Activated CD4-positive, CD25-positive, alpha-beta regulatory T cell (primary cell): ENCODE data around the gene BMP2K.

Experiments used
- DNase-seq, 4 experiments: peaks; one replicate each; lab custom pipeline; 2025; lab: John Stamatoyannopoulos, UW

Gene BMP2K

DNA sequence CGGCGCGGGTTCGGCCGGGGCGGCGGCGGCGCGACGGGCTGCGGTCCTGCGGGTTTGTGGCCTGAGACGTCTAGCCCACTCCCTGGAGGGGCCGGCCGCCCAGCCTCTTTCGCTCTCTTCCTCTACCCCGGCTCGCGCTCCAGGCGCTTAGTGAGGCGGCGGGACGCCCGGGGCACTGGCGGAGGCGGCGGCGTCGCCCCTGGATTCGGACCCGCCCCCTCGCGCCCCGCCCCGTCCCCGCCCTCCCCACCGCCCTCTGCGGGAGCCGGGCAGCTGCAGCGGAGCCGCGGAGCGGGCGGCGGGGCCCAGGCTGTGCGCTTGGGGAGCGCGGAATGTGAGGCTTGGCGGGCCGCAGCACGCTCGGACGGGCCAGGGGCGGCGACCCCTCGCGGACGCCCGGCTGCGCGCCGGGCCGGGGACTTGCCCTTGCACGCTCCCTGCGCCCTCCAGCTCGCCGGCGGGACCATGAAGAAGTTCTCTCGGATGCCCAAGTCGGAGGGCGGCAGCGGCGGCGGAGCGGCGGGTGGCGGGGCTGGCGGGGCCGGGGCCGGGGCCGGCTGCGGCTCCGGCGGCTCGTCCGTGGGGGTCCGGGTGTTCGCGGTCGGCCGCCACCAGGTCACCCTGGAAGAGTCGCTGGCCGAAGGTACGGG, at the start of gene BMP2K:
TSS of gene BMP2K (plus strand) at position 272 of the 650 bp plus-strand sequence. CDS start at position 466, 194 bp downstream.
- peak; percentile 74 to 81 (median 76) for DNase-seq

DNA sequence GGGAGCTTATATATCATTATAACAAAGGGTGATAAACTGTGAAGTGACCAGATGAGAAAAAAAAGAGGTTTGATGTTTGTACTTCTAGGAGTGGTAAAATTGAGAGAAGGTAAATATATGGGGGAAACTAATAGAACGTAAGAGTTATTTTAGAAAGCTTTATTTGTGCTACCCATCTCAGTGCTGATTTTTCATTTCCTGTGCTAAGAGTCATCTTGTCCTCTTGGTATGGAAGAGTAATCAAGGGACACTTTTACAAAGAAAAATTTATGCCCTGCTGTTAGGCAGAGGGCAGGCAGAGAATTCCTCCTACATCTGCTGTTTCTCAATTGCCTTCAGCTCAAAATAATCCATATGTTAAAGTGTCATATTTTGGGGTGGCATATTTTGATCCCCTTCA, 49.6 kb upstream of the BMP2K start:
- no peak for DNase-seq

GRCh38 chr4:78732332-78733104, 43.6 kb upstream of the BMP2K start:
- no peak for DNase-seq

DNA sequence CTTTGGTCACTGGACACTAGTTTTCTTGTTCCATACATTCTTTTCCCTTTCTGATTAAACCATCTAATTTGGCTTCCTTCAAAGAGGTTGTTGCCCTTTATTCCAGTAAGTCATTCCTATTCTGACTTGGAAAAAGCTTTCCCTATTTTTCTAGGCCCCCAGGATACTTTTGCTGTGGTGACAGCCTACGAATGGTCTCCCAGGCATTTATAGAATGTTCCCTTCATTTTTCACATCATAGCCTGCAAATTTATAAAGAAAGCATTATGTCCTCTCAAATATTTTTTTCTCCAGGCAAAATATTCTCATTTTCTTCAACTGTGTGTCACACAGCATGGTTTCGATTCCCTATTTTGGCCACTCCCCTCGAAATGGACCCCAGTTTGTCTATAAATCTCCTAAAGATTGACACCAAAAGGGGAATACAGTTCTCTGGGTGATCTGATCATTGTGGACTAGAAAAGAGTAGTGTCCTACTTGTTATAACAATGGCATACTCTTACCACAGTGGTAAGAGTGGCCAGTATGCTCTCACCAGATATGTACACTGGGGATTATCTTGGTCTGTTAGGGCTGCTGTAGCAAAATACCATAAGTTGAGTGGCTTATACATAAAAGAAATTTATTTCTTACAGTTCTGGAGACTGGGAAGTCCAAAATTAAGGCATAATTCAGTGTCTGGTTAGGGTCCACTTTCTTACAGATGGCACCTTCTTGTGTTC, 41.5 kb upstream of the BMP2K start:
- DNase-seq, result no peak

DNA sequence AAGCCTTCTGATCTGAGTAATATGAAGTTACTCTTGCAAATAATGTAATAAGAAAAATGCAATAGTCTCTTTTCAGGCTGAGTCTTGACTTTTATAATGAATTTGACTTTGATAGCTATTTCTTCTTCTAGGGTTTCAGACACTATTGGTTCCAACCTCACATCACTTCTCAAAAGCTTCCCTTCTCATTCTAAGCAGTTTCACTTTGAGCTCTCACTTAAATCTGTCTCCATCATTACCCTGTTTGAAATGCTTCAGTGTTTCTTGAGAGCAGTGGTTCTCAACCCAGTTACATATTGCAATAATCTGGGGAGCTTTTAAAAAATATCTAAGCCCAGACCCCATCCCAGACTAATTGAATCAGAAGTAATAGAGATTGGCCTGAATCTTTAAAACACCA, 40.5 kb upstream of the BMP2K start:
- no peak for DNase-seq

GRCh38 chr4:78737035-78737434, 39.1 kb upstream of the BMP2K start:
- no peak for DNase-seq

DNA sequence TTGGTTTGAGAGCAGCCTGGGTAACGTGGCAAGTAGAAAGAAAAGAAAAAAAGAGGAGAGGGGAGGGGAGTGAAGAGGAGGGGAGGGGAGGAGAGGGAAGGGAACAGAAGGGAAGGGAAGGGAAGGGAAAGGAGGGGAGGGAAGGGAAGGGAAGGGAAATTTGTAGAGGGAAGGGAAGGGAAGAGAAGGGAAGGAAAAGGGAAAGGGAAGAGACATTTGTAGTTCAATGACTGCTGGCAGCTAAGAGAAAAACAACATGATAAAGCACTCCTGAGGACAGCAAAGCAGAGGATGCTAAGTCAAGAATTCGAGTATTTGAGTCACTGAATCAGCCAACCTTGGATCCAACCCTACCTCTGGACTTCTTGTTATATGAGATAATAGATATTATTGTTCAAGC, 38.2 kb upstream of the BMP2K start:
- no peak for DNase-seq

- no peak for DNase-seq
Measured at GRCh38 chr4:78742300-78742699, 33.9 kb upstream of the BMP2K start.

- DNase-seq, result no peak
Measured at GRCh38 chr4:78747475-78747922, 28.7 kb upstream of the BMP2K start.

GRCh38 chr4:78748381-78748780, 27.8 kb upstream of the BMP2K start:
- DNase-seq, result no peak

DNA sequence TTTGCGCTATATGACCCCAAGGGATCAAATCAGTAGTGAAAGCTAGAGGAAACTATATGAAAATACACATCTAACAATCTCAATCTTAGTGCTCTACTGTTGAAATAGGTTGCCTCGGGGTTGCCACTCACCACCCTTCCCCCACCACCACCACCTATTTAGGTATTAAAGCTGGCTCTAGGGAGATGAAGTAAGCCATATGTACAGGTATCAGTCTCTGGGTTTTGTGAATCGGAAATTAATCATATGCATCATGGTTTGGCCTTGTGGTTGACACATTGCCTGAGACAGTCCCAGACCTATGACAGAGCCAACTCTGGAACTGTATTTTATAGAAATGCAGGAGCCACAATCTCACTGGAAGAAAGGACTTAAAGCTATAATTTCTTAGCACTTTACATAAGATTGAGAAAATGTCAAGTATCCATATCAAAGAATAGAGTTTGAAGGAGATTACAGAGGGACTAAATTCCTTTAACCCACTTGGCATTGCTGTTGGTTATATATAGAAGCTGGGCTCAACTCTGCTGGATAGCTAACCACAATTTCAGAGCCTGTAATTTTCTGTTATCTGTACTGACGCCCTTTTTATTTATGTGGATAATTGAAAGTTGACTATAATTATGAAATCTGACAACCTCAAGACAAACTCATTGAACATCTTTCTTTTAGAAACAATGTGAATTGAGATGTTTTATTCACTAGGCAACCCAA, 26.7 kb upstream of the BMP2K start:
- DNase-seq, result no peak

DNA sequence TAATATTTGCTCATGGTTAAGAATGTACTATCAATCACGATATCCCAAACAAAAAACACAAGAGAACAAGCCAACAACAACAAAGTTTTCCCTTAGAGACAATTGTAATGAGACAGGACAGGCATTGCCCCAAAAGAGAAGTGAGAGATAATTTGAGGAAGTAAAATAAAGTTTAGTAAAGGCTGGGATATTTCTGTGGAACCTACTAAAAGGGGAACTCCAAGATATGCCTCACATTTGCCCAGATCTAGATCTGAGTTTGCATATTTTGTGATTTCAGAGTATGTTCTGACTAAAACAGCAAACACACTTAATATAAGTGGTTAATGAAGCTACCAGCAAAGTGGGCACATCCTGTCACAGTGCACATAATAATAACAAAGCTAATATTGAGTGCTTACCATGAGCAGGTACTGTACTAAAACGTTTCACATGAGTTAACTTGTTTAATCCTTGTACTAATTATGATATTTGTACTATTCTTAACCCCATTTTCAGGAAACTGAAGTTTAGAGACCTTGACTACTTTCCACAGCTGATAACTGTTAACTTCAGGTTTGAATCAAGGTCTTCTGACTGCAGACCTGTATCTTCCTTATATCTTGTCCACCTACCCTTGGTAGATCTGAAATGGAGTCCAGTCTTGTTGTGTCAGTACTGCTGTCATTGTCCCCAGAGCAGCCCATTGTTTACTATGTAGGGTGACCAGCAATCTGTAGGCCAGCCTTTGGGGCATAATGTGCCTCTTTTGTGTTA, 26.0 kb upstream of the BMP2K start:
- DNase-seq, result no peak

GRCh38 chr4:78753091-78753490, 23.1 kb upstream of the BMP2K start:
- no peak for DNase-seq

GRCh38 chr4:78754872-78755271, 21.3 kb upstream of the BMP2K start:
- no peak for DNase-seq

GRCh38 chr4:78756137-78756536, 20.0 kb upstream of the BMP2K start:
- no peak for DNase-seq

GRCh38 chr4:78756776-78757175, 19.4 kb upstream of the BMP2K start:
- no peak for DNase-seq

DNA sequence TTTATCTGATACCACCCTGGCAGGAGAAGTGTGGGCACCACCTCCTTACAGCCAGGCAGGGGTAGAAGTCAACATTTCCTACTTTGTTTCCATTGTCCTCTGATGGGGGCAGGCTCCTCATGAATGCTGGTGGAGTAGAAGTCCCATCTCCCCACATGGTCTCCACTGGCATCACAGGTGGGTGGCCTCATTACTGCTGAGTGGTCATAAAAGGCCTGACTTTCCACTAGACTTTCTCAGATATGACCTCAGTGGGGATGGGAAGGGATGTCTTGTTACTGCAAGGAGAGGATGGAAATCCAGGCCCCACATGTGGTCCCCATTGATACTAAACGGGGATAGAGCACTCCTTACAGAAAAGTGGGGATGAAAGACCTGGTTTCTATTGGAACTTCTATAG, 18.6 kb upstream of the BMP2K start:
- no peak for DNase-seq

- no peak for DNase-seq
Measured at GRCh38 chr4:78758085-78758484, 18.1 kb upstream of the BMP2K start.

GRCh38 chr4:78762529-78762928, 13.6 kb upstream of the BMP2K start:
- no peak for DNase-seq

DNA sequence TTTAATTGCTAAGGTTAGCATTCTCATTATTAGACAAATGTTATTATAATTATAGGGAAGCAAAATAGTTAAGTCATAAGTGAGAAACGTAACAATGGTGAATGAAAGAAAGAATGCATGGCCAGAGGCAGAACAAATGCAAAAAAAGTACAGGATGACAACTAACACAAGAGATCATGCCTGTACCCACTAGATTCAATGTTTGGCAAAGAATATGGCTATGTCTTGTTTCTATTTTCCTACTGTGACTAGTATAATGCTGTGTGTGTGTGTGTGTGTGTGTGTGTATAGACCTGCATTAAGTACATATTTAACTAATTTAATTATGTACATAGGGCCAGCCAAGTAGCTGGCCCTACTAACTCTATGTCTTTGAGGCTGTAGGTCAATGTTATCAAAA, 12.9 kb upstream of the BMP2K start:
- DNase-seq, result no peak

- DNase-seq, result no peak
Measured at GRCh38 chr4:78763763-78764387, 12.3 kb upstream of the BMP2K start.
